K562 (cell line): ENCODE data around the gene MAP3K7. TPM values are rescaled to one million over a fixed set of nuclear protein-coding genes. Genes with fewer than 3 reads are reported as not detected.

Experiments
- ESRRB ChIP-seq: fragments of 250-450 bp; sonication (Bioruptor Pico); IDR thresholded peaks from 2 replicates; pipeline ENCODE4 v1.5.0; 2020; ENCODE audit warnings: mild to moderate bottlenecking, moderate library complexity, borderline replicate concordance
- HDAC3 ChIP-seq: fragments of 450-650 bp; IDR thresholded peaks from 2 replicates; pipeline ENCODE4 v1.6.1; 2018; ENCODE audit warnings: borderline replicate concordance, mild to moderate bottlenecking, moderate library complexity; ENCODE audit not compliant: partially characterized antibody
- KDM2B ChIP-seq: fragments of 250-450 bp; sonication (Bioruptor Pico); IDR thresholded peaks from 2 replicates; pipeline ENCODE4 v1.8.0; 2021; ENCODE audit warnings: mild to moderate bottlenecking, moderate library complexity
- NFIX ChIP-seq: fragments of 250-450 bp; sonication (Bioruptor Pico); IDR thresholded peaks from 2 replicates; pipeline ENCODE4 v1.4.0; 2020; ENCODE audit warnings: low read depth, mild to moderate bottlenecking, moderate library complexity
- OTX1 ChIP-seq: fragments of 450-650 bp; formaldehyde crosslinking; IDR thresholded peaks from 2 replicates; pipeline ENCODE4 v1.4.0; 2022; ENCODE audit warnings: mild to moderate bottlenecking
- SIN3B ChIP-seq: fragments of 450-650 bp; IDR thresholded peaks from 2 replicates; pipeline ENCODE4 v1.6.1; 2017; ENCODE audit warnings: low read depth, mild to moderate bottlenecking, moderate library complexity
- ZNF121 ChIP-seq: sonication (generic); formaldehyde crosslinking; conservative IDR thresholded peaks from 2 replicates; pipeline ENCODE4 v1.8.0; 2022; ENCODE audit warnings: missing genetic modification reagents
- polyA plus RNA-seq, 8 experiments: library from polyadenylated mRNA; depleted of rRNA in 4 of 8; stranded (reverse) in 5 of 8; unstranded in 3 of 8; fragments of >200 nt; fragmentation: Nextera tagmentation in 2 of 8; fragmentation: Illumina TruSeq in 1 of 8; extraction: Ambion mirVana in 2 of 8; extraction: Trizol in 1 of 8; gene quantifications; 2 replicates each; pipeline versions ENCODE4 v1.2.1 to v1.2.3, GENCODE V29; 2011 to 2014; ENCODE audit warnings: inconsistent platforms in 1 of 8, missing spikeins in 1 of 8
- total RNA-seq, 7 experiments: library from RNA; depleted of rRNA in 6 of 7; stranded (reverse); fragments of >200 nt in 6 of 7; fragmentation: Illumina TruSeq in 2 of 7; extraction: Trizol in 2 of 7; gene quantifications; 2 replicates each; pipeline versions ENCODE4 v1.2.1 to v1.2.3, GENCODE V29; 2011 to 2021; ENCODE audit warnings: low replicate concordance in 1 of 7
- TF ChIP-seq, protein P1 (sequence below): fragments of 450-650 bp; IDR thresholded peaks from 2 replicates; pipeline ENCODE4 v1.6.1; 2016; ENCODE audit warnings: mild to moderate bottlenecking, moderate library complexity
- TF ChIP-seq, protein P2 (sequence below): fragments of 450-650 bp; formaldehyde crosslinking; IDR thresholded peaks from 2 replicates; pipeline ENCODE4 v1.4.0; 2022; ENCODE audit warnings: missing genetic modification characterization

Gene MAP3K7
- total and polyA plus RNA-seq, 9 of the 15 experiments (the other 6 are each of a cell fraction or from before 2014, with no cell fraction given) = 13.4 to 60.9 (median 34.8) TPM

DNA sequence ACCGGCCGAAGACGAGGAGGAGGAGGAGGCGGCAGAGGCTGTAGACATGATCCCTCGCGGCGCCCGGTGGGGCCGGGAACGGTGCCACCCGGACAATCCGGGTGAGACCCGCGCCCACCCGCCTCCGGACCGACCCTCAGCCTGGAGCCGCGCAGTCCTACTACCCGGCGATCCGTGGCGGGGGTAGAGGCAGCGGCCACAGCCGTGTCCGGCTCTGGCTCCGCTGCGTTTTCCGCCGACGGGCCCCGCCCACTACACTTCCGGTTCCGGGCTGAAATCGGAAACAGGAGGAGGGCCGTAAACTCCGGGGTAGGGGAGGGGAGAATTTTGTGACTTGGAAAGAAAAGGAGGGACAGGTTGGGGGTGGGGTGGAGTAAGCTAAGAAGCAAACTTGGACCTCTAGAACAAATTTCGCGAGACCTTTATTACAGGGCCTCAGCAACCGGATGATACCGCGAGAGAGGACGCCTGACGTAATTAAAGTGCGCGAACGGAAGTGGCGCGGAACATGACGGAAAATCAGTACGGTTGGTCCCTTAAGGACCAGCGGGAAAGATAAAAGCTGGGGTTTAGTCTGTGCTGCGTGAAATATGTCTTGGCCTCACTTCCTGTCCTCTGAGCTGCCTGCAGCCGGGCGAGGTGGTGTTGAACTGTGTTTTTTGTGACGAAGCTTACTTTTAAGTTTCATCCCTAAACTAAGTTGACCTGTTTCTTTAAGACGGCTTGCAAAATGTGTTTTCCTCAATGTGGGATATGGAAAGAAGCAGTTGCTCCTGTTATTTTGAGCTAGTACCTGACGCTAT is at the start of gene MAP3K7 (continued):
- TF ChIP-seq, protein P1, sequence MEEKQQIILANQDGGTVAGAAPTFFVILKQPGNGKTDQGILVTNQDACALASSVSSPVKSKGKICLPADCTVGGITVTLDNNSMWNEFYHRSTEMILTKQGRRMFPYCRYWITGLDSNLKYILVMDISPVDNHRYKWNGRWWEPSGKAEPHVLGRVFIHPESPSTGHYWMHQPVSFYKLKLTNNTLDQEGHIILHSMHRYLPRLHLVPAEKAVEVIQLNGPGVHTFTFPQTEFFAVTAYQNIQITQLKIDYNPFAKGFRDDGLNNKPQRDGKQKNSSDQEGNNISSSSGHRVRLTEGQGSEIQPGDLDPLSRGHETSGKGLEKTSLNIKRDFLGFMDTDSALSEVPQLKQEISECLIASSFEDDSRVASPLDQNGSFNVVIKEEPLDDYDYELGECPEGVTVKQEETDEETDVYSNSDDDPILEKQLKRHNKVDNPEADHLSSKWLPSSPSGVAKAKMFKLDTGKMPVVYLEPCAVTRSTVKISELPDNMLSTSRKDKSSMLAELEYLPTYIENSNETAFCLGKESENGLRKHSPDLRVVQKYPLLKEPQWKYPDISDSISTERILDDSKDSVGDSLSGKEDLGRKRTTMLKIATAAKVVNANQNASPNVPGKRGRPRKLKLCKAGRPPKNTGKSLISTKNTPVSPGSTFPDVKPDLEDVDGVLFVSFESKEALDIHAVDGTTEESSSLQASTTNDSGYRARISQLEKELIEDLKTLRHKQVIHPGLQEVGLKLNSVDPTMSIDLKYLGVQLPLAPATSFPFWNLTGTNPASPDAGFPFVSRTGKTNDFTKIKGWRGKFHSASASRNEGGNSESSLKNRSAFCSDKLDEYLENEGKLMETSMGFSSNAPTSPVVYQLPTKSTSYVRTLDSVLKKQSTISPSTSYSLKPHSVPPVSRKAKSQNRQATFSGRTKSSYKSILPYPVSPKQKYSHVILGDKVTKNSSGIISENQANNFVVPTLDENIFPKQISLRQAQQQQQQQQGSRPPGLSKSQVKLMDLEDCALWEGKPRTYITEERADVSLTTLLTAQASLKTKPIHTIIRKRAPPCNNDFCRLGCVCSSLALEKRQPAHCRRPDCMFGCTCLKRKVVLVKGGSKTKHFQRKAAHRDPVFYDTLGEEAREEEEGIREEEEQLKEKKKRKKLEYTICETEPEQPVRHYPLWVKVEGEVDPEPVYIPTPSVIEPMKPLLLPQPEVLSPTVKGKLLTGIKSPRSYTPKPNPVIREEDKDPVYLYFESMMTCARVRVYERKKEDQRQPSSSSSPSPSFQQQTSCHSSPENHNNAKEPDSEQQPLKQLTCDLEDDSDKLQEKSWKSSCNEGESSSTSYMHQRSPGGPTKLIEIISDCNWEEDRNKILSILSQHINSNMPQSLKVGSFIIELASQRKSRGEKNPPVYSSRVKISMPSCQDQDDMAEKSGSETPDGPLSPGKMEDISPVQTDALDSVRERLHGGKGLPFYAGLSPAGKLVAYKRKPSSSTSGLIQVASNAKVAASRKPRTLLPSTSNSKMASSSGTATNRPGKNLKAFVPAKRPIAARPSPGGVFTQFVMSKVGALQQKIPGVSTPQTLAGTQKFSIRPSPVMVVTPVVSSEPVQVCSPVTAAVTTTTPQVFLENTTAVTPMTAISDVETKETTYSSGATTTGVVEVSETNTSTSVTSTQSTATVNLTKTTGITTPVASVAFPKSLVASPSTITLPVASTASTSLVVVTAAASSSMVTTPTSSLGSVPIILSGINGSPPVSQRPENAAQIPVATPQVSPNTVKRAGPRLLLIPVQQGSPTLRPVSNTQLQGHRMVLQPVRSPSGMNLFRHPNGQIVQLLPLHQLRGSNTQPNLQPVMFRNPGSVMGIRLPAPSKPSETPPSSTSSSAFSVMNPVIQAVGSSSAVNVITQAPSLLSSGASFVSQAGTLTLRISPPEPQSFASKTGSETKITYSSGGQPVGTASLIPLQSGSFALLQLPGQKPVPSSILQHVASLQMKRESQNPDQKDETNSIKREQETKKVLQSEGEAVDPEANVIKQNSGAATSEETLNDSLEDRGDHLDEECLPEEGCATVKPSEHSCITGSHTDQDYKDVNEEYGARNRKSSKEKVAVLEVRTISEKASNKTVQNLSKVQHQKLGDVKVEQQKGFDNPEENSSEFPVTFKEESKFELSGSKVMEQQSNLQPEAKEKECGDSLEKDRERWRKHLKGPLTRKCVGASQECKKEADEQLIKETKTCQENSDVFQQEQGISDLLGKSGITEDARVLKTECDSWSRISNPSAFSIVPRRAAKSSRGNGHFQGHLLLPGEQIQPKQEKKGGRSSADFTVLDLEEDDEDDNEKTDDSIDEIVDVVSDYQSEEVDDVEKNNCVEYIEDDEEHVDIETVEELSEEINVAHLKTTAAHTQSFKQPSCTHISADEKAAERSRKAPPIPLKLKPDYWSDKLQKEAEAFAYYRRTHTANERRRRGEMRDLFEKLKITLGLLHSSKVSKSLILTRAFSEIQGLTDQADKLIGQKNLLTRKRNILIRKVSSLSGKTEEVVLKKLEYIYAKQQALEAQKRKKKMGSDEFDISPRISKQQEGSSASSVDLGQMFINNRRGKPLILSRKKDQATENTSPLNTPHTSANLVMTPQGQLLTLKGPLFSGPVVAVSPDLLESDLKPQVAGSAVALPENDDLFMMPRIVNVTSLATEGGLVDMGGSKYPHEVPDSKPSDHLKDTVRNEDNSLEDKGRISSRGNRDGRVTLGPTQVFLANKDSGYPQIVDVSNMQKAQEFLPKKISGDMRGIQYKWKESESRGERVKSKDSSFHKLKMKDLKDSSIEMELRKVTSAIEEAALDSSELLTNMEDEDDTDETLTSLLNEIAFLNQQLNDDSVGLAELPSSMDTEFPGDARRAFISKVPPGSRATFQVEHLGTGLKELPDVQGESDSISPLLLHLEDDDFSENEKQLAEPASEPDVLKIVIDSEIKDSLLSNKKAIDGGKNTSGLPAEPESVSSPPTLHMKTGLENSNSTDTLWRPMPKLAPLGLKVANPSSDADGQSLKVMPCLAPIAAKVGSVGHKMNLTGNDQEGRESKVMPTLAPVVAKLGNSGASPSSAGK = no peak
- TF ChIP-seq ESRRB (CRISPR knock-in tag) (no peak), OTX1 (CRISPR knock-in tag) (0 out of 2 replicates have a peak, but pooled peaks have one; percentile 62), HDAC3 (no peak), SIN3B (peak; percentile 97), ZNF121 (CRISPR knock-in tag) (no peak), NFIX (no peak), KDM2B (CRISPR knock-in tag) (no peak)
- TF ChIP-seq, protein P2, sequence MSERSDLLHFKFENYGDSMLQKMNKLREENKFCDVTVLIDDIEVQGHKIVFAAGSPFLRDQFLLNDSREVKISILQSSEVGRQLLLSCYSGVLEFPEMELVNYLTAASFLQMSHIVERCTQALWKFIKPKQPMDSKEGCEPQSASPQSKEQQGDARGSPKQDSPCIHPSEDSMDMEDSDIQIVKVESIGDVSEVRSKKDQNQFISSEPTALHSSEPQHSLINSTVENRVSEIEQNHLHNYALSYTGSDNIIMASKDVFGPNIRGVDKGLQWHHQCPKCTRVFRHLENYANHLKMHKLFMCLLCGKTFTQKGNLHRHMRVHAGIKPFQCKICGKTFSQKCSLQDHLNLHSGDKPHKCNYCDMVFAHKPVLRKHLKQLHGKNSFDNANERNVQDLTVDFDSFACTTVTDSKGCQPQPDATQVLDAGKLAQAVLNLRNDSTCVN (CRISPR knock-in tag) = no peak
